ENCODE results near the gene MOK.
"Not testable (repeated sequence)": the region's sequence is repeated elsewhere in the genome, so short reads cannot be mapped to it uniquely, and the experiment has no call there.

Gene MOK, protein sequence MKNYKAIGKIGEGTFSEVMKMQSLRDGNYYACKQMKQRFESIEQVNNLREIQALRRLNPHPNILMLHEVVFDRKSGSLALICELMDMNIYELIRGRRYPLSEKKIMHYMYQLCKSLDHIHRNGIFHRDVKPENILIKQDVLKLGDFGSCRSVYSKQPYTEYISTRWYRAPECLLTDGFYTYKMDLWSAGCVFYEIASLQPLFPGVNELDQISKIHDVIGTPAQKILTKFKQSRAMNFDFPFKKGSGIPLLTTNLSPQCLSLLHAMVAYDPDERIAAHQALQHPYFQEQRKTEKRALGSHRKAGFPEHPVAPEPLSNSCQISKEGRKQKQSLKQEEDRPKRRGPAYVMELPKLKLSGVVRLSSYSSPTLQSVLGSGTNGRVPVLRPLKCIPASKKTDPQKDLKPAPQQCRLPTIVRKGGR

DNA sequence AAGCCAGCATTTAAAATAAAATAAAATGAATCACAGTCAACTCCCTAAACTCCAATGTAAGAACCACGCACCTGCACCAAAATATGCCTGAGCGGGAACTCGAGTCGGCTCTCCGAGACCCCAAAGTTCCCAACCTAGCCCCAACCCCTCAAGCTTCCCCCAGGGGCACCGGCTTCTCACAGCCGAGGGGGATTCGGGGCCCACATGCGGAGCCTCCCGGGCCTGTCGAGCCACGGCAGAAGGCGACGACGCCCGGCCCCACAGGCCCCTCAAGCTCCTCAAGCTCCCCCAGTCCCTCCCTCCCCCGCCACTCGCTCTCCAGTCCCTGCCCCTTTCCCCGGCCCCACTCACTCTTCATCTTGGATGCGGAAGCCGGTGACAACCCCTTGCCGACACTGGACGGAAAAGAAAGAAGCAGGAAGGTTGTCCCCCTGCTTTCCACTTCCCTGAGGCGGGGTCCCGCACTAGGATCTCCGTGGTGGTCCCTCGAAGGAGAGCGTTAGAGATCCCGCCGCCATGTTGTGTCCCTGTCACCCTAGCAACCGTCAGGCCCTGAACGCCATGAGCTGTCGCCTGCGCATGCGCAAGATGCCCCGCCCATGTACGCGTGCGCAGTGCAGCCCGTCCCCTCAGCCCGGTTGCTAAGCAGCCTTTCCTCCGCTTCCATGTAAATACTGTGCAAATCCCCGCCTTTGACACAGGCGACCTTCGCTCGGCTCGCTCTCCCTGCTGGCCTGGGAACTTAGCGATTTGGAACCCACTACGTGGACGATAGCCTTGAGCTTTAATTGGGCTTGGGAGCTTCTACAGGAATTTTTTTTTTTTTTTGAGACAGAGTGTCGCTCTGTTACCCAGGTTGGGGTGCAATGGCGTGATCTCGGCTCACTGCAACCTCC, at the start of gene MOK:
TSS of gene MOK (minus strand) at position 554 of the 896 bp plus-strand sequence. CDS start at position 358, 196 bp downstream.
- peak; percentile 97 for DNase-seq (ENCODE audit: low spot score)

DNA sequence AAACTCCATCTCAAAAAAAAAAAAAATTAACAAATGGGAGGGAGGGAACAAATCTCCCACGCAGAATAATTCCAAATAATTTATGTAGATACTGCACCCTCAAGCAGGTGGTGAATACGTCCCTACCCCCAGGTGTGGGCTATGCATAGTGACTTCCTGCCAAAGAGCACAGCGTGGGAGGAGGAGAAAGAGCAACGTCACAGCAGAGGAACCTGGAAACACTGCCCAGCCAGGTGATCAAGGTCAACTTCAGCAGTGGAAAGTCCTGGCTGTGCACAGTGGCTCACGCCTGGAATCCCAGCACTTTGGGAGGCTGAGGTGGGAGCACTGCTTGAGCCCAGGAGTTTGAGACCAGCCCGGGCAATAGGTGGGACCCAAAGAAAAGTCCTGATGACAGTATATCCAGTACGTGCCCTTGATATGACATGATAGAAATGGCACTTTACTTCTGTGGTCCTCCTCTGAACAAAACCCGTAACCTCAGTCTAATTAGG, 48.2 kb upstream of the MOK start:
- no peak for DNase-seq (ENCODE audit: low spot score)

DNA sequence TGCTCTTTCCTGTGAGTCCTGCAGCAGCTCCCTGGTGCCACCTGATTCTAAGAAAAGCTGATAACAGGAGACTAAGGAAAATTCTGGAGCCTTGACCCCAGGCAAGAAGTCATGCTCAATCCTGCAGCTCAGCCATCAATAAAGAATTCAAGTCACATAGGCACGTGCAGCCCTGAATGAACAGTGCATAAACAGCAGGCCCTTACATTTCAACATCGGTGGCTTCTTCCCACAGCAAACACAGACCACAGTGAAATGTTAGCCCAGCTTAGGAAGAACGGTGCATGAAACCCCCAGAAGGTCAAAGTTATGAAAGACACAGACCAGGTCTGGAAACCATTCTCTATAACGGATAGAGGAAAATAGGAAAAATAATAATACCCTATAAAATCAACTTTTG, 47.2 kb upstream of the MOK start:
- DNase-seq (ENCODE audit: low spot score), result no peak

DNA sequence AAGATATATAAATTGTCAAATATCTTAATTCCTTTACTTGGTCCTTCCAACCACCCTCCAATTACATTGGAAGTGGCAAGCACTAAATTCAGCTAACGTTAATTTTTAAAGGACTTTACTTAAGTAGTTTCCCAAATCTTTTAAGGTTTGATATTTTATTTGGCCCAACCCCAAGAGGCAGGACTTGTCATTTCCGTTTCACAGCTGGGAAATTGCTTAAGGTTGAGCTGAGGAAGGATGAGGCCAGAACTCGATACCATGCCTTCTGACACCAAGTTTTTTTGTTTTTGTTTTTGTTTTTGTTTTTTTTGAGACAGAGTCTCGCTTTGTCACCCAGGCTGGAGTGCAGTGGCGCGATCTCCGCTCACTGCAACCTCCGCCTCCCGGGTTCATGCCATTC, 46.6 kb upstream of the MOK start:
- not testable (repeated sequence) for DNase-seq (ENCODE audit: low spot score)

DNA sequence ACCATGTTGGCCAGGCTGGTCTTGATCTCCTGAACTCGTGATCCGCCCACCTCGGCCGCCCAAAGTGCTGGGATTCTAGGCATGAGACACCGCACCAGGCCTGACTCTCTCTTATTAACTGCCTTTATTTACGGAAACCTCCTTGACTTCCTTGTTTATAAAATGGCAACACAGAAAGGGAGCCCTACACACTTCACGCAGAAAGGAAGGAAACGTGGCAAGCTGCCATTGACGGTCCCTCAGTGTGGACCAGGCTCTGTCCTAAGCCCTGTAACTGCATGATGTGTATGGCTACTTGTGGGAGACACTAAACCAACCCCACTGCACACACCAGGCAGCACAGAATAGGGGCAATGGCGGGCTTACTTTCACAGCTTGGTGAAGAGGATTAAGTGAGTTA, 46.1 kb upstream of the MOK start:
- DNase-seq (ENCODE audit: low spot score), result no peak

DNA sequence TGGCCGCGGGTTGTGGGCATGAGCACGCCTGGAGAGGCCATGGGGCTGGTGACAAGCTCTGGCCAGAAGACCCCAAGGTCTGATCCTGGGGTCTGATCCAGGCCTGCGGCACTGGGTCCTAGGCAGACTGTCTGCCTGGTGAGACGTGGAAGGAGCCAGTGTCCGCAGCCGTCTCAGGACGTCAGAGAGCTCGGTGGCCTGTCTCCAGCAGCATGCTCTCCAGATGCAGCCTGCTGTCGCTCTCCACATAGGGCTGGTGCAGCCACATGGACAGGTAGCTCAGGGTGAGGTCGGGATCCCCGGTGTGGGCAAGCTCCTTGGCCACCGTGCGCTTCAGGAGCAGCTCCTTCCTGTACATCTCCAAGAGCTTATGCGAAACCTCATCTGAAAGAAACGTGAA, 43.4 kb upstream of the MOK start:
- no peak for DNase-seq (ENCODE audit: low spot score)

DNA sequence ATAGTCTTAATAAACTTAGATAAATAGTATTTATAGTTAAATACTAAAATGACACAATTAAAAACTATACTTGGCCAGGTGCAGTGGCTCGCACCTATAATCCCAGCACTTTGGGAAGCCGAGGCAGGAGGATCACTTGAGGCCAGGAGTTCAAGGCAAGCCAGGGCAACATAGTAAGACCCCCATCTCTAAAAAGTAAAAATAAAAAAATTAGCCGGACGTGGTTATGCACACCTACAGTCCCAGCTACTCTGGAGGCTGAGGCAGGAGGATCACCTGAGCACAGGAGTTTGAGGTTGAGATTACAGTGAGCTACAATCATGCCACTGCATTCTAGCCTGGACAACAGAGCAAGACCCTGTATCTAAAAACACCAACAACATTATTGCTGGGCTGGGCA, 41.7 kb upstream of the MOK start:
- DNase-seq (ENCODE audit: low spot score), result no peak

DNA sequence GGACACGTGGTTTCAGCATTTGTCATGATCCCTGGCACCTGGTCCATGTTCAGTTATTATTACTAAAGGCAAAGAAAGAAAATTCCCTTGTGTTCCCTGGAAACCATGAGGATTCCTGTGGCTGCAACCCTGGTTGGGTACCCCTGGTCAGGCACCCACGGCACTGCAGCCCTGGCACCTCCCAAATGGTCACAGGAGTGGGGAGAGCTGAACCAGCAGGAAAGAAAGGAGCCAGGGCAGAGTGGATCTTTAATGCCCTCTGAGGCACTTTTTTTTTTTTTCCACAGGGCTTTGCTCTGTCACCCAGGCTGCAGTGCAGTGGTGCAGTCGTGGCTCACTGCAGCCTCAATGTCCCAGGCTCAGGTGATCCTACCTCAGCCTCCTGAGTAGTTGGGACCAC, 40.3 kb upstream of the MOK start:
- no peak for DNase-seq (ENCODE audit: low spot score)

DNA sequence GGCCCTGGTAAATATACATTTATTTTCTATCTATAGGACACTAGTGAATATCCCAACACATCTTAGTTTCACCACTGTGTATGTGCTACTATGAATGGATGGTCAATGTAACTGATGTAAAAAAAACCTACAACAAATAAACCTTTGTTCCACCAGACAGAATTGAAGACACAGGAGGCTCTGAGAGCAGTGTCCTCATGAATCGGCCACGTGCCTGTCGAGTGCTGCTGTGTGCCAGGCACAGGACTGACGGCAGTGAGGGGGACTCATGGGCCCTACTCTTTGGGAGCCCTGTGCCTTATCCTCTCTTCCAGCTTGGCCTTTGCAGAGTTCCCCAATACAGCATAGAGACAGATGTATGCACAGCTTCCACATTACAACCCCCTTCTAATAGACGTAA, 39.5 kb upstream of the MOK start:
- no peak for DNase-seq (ENCODE audit: low spot score)

DNA sequence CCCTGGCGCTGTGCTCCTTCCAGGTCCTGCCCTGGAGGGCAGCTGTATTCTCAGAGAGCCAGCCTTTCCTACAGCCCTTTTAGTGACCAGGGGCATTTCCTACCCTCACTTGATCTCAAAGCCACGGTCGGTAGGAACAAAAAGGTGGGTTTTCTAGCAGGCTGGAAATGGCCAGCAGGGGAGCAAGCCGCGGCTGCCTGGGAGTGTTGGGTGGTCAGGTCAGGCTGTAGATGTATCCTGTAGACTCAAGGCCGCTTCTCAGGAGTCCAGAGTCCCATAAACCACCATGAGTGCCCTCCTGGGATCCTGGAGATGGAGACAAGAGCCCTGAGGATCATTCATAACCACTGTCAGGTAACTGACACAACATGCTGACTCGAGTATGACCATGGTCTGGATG, 39.1 kb upstream of the MOK start:
- no peak for DNase-seq (ENCODE audit: low spot score)

DNA sequence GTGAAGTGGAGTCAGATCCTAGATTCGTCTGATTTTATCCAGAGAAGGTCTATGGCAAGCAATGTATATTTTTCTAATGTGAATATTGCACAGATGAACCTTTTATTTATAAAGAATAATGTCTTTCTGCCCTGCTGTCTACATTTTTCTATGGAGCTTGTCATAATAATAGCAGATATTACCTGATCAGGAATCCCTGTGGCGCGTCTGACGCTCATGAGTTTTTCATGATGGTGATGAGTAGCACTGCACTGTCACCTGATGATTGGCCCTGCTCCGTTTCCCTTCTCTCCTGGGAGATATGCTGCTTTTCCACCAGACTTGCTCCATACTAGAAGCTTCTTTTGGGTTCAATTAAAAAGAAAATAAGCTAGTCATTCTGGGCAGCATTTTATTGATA, 37.3 kb upstream of the MOK start:
- no peak for DNase-seq (ENCODE audit: low spot score)

DNA sequence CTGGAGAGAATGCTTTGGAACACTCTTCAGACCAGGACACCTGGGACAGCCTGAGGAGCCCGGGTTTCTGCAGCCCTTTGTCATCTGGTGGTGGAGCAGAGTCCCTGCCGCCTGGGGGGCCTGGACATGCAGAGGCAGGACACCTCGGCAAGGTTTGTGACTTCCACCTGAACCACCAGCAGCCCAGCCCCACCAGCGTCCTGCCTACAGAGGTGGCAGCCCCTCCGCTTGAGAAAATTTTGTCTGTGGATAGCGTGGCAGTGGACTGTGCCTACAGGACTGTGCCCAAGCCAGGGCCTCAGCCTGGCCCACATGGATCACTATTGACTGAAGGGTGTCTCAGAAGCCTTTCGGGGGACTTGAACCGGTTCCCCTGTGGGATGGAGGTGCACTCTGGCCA, 36.6 kb upstream of the MOK start:
- no peak for DNase-seq (ENCODE audit: low spot score)

DNA sequence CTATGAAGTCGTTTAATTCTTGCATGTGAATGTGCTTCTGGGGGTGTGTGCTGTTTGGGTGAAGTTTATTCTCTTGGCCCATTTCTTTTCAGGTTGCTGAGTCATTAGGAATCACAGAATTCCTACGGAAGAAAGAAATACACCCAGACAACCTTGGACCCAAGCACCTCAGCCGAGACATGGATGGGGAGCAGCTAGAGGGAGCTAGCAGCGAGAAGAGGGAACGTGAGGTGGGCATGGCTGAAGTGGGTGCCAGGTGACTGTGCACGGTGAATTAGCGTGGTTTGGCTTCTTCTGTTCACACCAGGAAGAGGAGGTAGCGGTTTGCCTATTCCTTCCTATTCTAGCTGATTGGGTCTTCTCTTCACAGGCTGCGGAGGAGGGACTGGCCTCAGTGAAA, 33.8 kb upstream of the MOK start:
- DNase-seq (ENCODE audit: low spot score), result no peak

DNA sequence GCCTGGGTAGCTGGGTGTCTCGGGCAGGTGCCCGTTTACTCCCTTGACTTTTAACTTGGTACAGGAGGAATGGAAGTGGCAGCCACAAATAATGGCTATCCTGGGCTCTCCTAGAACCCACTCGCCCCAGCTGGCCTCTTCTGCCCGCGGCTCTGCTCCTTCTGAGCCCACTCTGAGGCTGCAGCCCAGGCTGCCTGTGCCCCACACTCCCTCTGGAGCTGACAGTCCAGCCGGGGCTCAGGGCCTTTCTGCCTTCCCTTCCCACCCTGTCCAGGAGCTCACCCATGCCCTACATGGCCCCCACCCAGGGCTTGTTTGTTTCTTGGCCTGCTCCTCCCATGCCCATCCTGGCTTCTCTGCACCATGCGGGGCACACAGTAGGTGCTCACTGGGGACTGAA, 30.2 kb upstream of the MOK start:
- DNase-seq (ENCODE audit: low spot score), result no peak

DNA sequence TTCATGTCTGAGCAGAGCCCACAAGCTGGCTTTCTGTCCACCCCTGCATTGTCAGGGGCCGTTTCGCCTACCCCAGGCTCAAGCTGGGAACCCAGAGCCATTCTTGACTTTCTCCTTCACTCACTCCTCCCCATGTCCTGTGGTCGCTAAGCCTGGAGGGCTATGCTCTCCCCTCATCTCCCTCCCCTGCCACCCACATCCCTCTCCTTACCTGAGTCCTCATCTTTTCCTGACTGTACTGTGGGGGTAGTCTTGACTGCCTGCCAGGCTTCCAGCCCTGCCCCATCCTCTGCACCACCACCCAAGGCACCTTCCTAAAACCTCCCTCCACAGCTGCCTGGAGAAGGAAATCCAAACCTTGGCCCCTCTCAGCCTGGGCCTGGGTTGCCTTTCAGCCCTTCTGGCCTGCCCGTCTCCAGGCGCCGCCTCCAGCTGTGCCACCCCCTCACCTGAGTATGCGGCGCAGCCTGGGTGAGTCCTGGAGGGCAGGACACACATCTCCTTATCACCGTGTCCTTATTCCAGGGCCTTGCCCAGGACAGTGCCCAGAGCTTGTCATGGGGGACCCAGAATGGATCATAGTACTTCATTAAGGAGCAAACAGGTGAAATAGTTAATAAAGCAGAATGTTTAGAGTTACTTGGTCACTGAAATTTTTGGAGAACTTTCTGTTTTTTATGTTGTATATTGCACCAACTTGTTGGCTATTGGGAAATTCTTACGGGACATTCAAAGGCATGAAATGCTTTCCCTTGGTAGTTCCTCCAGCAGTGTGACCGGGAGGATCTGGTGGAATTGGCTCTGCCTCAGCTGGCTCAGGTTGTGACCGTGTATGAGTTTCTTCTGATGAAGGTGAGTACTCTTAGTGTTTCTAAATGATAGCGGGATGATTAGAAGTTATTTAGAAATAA, 29.1 kb upstream of the MOK start:
- DNase-seq (ENCODE audit: low spot score), result no peak

DNA sequence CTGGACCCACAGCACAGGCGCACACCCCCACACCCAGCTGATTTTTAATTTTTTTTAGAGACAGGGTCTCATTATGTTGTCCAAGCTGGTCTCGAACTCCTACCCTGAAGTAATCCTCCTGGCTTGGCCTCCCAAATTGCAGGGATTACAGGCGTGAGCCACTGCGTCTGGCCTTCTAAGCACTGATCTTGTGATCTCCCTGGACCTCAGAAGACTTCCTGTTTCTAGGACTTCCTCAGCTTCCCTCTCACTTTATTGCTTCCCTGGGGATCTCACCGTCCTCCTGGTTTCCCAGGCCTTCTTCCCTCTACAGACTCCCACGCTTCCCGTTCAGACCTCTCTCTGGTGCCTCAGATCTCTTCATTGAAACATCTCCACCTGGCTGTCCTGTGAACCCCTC, 28.4 kb upstream of the MOK start:
- DNase-seq (ENCODE audit: low spot score), result no peak

DNA sequence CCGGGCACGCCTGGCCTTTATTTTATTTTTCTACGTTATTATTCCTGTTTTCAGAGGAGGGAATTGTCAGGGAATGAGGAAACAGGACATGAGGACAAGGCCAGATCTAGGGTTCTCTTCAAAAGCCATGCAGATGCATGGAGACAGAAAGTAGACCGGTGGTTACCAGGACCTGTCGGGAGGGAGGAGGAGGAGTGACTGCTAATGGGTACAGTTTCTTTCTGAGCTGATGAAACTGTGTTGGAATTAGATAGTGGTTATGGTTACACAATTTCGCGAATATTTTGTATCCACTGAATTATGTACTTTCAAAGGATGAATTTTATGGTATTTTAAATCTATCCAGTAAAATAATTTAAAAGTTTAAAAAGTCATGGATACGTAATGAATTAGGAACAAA, 25.8 kb upstream of the MOK start:
- DNase-seq (ENCODE audit: low spot score), result no peak

DNA sequence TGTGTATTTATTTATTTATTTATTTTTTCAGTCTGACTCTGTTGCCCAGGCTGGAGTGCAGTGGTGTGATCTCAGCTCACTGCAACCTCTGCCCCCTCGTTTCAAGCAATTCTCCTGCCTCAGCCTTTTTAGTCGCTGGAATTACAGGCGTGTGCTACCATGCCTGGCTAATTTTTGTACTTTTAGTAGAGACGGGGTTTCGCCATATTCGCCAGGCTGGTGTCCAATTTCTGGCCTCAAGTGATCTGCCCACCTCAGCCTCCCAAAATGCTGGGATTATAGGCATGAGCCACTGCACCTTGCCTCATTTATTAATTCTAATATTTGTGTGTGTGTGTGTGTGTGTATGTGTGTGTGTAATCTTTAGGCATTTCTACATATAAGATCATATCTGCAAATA, 24.4 kb upstream of the MOK start:
- not testable (repeated sequence) for DNase-seq (ENCODE audit: low spot score)

DNA sequence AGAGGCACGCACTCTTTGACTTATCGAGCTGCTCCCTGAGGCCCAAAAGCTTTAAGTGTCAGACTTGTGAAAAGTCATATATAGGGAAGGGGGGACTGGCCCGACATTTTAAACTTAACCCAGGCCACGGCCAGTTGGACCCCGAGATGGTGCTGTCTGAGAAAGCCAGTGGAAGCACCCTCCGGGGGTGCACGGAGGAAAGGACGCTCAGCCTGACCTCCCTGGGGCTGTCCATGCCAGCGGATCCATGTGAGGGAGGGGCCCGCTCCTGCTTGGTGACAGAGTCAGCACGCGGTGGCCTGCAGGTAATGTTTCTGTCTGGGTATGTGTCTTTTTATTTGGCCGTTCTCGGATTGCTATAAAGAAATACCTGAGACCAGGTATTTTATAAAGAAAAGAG, 21.6 kb upstream of the MOK start:
- no peak for DNase-seq (ENCODE audit: low spot score)

DNA sequence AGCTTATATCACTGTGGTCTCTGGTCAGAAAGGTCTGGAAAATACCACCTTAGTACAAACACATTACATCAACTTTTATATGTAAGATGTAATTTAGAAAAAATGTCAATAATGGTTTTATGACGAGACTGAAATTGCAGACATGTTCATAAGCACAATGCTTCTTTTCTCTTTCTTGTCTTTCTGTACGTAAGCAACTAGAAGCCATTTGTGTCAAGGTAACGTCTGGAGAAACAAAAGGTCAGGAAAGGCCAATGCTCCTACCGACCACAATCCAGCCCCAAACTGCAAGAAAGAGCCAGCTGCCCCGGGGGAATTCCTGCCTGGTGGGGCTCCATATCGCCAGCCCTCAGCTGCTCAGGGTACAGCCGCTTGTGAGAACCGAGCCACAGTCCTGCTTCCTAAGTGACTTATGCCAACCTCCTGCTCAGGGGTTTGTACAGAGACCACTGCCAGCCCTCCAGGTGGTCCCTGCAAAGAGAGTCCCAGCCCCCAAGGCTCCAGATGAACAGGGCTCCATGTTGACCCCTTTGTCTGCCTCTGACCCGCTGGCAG, 20.9 kb upstream of the MOK start:
- DNase-seq (ENCODE audit: low spot score), result no peak

DNA sequence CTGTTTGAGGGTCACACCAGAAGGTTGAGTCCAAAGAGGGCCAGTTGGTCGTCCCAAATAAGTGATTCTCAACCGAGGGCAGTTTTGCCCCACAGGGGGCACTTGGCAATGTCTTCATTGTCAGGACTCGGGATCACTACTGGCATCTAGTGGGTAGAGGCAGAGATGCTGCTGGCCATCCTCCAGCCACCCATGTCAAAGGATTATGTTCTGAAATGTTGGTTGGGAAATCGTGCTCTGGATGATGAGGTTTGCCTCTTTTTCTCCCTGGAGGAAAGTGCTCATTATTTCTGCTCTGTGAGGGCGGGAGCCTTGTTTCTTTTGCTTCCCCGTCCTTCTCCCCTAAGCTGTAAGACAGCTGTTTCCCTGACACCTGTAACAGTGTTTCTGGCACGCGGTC, 18.1 kb upstream of the MOK start:
- DNase-seq (ENCODE audit: low spot score), result peak; percentile 37

Data from LoVo (cell line).